Measurements from ENCODE around the gene ACIN1.
A peak's percentile ranks its signal among the peaks of the same experiment; 100 is the strongest.
"Not testable (repeated sequence)": the region's sequence is repeated elsewhere in the genome, so short reads cannot be mapped to it uniquely, and the experiment has no call there.

Gene ACIN1

DNA sequence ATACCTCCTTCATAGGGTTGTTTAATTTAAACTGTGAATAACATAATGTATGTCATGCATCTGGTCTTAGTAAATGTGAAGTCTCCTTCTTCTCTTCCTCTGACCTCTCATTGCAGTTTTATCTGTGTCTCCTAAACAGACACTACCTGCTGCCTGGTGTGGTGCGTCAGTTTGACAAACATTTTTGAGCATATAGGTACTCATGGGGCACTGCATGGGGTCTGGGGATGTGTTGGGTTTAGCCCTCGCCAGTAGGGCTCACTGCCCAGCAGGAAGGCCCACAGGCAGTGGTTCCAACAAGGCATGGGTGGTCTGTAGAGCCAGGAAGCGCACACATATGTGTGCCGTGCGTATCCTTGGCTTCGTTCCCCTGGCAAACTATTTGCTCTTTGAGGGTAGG, 27.1 kb upstream of the ACIN1 start:
- no peak for DNase-seq (ENCODE audit: low spot score)

DNA sequence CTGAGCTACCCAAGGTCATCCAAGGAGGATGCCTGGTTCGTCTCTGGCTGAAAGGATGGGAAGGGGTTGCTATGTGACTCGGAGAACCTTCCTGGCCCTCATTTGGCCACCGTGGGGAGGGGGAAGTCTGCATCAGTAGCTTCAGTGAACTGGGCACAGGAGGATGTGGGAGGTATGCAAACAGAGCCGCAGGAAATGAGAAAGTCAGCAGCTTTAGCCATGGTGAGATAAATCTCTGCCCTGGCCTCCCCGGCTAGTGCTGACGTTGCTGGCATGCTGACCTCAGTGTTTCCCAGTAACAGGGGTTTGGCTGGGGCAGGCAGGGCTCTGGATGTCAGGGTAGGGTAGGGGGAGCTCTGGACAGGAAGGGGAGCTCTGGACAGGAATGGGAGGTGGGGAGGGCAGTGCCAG, 26.4 kb upstream of the ACIN1 start:
- DNase-seq (ENCODE audit: low spot score), result peak; percentile 66

DNA sequence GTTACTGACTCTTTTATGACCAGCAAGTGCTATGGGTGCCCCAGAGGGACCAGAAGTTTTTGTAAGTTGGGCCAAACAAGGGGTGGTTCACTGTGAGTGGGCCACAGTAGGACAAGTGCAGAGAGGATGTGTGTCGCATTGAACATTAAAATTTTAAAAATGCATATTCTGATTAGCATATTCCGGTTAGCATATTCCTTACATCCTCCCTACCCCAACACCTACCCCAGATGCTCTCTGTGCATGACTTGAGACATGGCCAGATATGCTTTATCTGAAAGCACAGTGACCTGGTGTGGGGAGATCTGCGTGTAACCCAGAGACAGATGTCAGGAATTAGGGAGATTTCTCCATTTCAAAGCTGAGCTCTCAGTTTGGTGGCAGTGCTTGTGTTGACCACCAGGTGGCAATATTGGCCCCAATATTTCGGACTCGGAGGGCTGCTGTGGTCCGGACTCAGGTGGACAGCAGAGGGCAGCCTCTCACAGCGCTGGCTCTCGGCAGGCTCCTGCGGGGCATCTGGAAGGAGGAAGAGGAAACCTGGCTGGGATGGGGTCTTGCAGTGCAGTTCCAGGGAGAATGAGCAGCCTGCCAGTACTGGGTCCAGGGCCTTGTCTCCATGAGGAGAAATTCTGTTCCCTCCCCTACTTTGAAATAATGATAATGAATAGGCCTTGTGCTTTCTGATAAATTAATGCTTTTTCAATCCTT, 25.8 kb upstream of the ACIN1 start:
- peak; percentile 92 for DNase-seq (ENCODE audit: low spot score)

DNA sequence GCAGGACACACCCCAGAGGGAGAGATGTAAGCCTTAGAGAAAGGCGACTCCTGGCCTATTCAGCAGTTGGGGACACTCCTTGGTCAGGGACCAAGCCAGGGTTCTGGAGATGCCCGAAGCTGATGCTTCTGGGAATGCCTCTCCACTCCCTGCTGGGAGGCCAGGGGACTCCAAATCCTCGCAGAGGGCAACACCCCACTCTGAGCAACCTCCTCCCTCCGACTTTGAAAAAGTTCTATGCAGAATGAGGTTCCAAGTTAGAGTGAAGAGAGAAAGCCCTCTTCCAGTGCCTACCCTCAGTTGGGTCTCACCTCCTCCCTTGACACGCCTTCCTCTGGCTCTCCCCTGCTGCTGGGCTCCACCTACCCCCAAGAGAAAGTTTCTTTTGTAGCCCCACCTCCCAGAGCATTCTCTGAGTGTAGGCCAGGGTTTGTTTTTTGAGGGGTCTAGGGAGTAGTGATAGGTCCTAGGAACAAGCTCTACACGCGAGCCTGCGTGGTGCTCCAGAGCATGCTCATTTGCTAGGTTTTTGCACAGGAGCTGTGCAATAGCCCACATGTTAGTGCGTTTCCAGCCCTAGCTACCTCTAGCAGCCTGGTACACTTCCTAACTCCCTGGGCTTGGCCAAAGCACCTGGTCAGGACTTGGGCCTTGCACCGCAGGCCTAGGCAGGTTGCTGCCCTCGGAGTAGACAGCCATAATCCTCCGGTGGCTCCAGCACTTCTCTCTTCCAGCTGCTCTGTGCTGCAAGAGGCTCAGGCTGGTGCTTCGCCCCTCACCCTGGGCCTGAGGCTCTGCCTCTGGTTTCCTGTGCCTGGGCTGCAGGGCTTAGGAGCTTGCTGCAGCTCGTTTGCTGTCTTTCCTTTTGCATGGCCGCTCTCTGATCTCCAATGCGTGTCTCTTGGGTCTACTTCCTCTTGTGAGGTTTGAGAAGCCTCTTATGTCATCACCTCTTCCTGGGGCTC, 24.7 kb upstream of the ACIN1 start:
- no peak for DNase-seq (ENCODE audit: low spot score)

DNA sequence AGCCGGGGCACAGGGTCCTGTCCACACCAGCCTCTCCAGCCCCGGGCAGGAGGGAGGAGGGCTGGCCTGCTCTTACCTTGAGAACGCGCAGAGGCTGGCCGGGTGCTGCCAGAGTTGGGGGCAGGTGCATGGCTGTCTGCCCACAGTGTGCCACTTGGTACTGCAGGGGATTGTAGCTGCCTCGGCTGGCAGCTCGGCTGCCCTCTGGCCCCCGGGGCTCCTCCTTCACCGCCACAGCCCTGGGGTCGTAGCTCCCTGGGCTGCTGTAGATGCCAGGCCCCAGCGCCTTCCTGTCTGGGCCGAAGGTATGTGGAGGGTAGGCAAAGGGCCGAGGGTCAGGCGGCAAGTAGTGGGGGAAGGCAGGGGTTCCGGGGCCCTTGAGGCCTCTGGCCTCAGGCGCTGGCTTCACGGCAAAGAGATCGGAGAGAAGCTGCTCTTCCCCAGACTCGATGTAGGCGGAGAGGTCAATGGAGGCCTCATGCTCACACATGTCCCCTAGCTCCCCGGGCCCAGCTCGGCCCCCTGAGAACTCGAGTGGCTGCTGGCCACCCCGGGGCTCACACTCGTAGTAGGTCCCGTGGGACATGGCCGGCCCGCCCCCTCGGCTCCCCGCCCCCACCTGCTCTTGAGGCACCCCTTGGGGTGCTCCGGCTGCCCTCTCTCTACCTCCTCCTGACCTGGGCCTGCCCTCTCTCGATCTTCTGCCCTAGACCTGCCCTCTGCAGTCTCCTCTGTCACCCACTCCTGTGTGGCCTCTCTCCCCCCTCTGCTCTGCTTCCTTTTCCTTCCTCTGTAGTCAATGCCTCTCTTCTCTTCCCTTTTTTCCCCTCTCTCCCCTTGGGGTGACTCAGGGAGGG, 23.8 kb upstream of the ACIN1 start, which contains the start of gene CEBPE:
TSS of gene CEBPE (minus strand) at position 750 of the 857 bp plus-strand sequence. CDS start at position 586, 164 bp downstream.
- DNase-seq (ENCODE audit: low spot score), result no peak

DNA sequence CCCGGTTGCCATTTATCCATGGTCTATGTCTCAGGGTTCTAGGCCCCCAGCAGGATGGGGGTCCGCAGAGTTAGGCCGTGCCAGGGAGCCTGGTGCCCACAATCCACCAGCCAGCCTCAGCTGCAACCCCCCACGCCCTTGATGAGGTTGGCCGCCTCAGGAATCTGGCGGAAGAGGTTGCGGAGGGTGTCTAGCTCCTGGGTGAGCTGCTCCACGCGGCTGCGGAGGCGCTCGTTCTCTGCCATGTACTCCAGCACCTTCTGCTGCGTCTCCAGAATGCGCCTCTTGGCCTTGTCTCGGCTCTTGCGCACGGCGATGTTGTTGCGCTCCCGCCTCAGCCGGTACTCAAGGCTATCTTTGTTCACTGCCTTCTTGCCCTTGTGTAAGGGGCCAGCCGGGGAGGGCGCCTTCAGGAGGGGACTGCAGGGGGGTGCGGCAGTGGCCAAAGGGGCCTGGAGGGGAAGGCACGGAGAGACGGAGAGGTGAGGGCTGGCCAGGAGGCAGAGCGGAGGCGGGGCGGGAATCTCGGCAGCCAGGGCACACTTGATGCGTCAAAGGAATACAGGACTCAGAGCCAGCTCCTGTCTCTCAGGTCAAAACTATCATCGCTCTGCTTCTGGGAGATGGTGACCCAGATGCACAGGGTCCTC, 22.6 kb upstream of the ACIN1 start:
- no peak for DNase-seq (ENCODE audit: low spot score)

DNA sequence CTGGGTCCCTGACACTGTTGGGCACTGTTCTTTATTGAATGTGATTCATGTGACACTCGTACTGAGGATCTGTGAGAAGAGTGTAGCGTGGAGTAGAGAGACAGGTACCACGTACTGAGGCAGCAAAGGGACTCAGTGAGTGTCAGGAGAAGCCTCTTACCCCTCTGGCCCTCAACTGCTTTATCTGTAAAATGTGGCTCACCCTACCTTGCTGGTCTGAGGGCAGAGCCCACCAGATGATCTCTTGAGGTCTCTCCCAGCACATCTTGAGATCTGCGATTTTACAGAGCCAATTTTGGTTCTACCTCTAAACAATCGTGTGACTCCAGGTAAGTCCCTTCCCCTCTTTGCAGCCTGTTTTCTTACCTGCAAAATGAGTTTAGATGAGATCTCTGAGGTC, 21.0 kb upstream of the ACIN1 start:
- DNase-seq (ENCODE audit: low spot score), result no peak

DNA sequence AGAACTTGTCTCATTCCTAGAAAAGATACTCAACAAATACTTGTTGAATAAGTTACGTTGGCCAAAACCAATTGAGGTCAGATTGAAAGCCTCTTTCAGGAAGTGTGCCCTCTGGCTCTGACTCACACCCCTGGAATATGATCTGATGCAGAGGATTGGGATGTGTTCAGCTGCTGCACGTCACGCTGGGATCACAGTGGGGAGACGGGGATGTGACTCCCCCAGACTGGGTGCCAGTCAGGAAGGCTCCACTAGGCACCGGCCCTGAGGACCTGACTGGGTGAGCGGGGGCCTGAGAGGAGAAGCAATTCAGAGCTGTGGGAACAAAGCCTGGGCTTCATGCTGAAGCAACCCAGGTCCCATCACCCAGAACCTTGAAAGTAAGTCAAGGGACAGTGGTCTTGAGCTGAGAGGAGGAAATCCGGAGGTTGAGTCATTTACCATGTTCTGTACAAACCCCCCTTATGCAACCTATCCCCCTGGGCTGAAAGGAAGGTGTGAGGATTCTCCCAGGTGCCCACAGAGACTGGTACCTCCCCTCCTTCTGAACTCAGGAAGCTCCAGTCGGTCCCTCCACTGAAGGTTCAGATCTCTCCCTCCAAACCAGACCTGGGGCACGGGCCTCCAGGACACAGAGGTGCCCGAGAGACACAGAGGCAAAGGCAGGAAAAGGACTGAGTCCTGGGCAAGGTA, 20.2 kb upstream of the ACIN1 start:
- DNase-seq (ENCODE audit: low spot score), result peak; percentile 94

DNA sequence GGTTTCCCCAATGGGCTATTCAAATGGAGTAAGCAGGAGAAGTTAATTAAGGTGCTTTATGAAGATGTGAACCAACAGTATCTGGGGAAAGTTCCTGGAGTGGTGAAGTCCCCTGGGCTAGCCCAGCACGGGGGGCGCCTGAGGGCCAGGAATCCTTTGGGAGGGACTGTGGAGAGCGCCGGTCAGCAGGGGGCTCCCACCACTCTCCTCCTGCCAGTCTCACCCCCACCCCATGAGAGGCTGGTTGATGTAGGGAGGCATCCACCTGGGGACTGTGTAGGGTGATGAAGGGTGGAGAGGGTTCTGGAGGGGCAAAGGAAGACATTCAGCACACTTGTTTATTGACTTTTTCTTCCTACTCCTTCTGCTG, 19.7 kb upstream of the ACIN1 start:
- no peak for DNase-seq (ENCODE audit: low spot score)

DNA sequence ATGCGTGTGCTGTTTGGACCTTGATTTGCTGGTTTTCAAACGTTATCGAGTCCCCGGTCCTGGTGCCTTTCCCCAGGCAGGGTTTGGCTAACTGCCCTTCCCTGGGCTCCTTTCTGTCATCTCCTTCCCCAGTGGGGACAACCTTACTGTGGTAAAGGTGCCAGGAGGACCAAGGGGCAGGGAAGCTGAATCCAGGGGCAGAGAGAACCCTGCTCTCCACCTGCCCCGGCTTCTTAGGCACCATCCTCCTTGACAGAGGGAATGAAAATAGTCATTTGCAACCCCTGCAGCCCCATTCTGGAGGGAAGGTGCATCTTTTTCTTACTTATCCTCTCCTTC, 19.2 kb upstream of the ACIN1 start:
- no peak for DNase-seq (ENCODE audit: low spot score)

DNA sequence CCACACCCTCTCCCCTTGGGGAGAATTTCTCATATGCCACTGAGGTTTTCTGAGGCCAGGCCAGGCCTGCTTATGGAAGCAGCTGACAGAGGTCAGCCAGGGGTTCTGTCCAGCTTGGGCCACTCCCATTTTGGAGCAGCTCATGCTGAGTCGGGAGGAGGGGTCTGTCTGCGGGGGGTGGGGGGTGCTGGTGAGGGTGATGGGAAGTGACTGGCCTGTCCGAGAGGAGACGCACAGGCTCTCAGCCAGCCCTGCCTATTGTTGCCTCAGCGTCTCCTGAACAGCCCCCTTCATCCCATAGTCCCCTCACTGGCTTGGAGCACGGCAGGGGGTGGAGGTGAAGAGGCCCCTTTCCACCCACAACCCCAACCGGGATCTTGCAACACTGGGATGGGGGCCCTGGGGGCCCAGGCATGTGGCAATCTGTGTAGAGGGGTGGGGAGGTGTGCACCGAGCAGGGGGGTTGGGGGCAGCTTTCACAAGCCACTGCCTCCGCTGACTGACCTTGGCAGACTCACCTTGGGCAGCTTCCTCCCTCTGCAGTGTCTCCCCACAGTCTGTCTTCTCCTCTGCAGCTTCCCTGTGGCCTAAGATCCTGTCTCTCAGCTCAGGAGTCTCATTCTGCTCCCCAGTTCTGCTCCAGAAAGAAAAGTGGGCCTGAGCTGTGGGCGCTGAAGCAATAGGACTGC, 18.6 kb upstream of the ACIN1 start:
- no peak for DNase-seq (ENCODE audit: low spot score)

DNA sequence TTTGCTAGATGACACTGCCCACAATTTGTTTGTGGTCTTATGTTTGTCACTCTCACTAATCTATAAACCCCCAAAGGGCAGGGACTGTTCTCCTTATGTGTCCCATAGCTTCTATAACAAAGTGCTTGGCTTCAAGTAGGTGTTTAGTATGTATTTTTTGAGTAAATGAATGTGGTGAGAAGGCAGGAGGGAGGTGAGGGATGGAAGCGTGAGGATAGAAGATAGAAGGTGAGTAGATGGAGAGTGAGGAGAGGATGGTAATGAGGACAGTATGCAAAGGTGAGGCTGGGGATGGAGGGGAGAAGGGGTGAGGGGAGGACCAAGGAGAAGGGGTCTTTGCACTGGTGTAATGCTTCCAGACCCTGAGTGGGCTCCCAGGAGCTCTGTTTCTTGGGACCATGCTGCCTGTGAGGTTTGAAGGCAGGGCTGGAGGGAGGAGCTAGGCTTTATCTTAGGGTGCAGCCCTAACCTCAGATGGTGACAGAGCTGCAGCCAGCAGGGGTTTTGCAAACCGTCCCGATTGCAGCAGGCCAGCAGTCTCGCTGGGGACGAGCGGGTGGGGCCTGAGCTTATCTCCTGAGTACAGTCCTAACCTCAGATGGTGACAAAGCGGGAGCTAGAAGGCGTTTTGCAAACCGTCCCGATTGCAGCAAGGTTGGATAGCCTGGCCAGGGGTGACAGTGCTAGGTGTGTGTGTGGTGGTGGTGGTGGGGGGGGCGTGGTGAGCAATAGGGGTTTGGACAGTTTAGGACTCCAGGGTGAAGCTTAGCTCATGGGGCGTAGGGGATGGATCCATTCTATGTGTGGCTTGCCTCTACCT, 17.6 kb upstream of the ACIN1 start:
- no peak for DNase-seq (ENCODE audit: low spot score)

DNA sequence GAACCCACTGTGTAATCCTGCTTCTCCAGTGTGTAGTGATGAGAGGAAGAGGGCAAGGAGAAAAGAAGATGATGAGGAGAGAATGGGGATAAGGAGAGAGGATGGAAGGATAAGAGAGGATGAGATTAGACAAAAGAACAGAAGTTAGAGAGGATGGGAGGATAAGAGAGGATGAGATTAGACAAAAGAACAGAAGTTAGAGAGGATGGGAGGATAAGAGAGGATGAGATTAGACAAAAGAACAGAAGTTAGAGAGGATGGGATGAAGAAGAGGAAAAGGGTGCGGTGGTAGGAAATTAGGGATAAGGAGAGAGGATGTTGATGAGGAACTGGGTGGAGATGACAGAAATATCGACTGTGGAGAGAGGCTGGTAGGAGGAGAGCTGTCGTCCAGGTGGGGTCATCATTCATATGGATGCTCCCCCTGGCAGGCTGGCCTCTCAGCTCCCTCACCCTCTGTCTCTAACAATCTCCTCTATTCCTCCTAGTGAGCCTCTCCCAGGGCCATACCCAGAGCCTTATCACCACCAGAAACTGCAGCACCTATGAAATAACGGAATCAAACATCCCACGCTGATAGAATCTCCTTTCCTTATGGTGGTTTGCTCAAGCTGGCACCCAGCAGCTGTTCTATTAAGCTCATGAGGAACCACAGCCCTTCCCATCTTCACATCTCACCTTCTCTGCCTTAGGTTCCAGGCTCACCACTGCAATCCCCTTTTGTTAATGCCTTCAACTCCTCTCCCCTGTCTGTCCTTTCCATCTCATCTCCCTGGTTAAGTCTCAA, 15.8 kb upstream of the ACIN1 start:
- DNase-seq (ENCODE audit: low spot score), result no peak

DNA sequence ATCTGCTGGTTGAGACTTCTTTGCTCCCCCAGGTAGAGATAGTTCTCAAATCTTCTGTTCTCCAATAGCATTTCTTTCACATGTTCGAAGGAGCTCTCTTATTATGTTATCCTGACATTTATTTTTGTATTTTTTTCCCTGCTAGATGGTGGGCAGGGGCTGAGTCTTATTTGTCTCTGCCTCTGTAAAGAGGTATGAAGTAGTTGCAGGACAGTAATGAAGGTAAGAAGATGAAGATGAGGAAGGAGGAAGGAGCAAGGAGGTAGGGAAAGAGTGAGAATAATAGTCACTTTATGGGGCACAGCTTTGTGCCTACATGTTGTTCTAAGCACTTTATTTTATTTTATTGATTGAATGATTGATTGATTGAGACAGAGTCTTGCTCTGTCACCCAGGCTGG, 14.8 kb upstream of the ACIN1 start:
- no peak for DNase-seq (ENCODE audit: low spot score)

DNA sequence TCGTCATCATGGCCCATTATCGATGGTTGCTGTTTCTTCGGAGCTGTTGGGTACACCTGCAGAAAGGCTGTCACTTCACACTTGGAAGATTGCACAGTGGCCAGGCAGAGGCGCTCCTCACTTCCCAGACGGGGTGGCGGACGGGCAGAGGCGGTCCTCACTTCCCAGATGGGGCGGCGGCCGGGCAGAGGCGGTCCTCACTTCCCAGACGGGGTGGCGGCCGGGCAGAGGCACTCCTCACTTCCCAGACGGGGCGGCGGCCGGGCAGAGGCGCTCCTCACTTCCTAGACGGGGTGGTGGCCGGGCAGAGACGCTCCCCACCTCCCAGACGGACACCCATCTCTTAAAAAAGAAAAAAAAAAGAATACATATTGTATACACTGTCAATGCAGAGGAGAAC, 13.2 kb upstream of the ACIN1 start:
- DNase-seq (ENCODE audit: low spot score), result not testable (repeated sequence)

DNA sequence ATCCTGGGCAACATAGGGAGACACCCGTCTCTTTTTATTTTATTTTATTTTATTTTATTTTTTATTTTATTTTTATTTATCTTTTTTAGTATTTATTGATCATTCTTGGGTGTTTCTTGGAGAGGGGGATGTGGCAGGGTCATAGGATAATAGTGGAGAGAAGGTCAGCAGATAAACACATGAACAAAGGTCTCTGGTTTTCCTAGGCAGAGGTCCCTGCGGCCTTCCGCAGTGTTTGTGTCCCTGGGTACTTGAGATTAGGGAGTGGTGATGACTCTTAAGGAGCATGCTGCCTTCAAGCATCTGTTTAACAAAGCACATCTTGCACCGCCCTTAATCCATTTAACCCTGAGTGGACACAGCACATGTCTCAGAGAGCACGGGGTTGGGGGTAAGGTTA, 12.7 kb upstream of the ACIN1 start:
- not testable (repeated sequence) for DNase-seq (ENCODE audit: low spot score)

DNA sequence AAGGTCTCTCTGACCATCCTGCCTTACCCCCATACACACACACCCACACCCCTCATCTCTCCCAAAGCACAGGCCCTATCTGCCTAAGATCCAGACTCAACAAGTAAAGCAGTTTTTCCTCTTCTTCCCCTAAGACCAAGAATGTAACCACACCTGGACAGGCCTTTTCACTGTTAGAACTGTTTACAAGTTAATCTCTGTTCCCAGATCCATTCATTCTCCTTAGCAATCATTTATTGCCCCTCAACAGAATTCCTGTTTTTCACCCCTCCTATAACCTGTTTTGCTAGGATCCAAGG, 11.8 kb upstream of the ACIN1 start:
- DNase-seq (ENCODE audit: low spot score), result no peak

DNA sequence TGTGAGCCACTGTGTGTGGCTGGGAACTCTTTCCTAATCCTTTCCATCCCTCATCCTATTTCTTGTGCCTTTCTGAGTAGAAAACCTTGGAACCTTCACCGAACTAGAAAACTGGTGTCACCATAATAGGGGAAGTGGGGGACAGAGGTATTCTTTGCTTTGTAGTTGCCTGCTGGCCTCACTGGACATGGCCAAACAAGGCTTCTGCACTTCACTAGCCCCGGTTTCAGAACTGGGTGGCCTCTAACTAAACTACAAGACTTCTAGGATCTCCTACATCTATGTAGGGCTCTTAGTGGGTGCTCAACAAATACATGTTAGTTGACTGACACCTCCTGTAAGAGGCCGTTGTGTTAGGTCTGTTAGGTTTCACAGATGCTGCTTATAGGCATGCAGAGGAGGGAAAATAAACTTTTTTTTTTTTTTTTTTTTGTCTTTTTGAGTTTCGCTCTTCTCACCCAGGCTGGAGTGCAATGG, 10.4 kb upstream of the ACIN1 start:
- no peak for DNase-seq (ENCODE audit: low spot score)

Data from GM03348 (cell line).